ENCODE results near the gene COX5A.

Gene COX5A

DNA sequence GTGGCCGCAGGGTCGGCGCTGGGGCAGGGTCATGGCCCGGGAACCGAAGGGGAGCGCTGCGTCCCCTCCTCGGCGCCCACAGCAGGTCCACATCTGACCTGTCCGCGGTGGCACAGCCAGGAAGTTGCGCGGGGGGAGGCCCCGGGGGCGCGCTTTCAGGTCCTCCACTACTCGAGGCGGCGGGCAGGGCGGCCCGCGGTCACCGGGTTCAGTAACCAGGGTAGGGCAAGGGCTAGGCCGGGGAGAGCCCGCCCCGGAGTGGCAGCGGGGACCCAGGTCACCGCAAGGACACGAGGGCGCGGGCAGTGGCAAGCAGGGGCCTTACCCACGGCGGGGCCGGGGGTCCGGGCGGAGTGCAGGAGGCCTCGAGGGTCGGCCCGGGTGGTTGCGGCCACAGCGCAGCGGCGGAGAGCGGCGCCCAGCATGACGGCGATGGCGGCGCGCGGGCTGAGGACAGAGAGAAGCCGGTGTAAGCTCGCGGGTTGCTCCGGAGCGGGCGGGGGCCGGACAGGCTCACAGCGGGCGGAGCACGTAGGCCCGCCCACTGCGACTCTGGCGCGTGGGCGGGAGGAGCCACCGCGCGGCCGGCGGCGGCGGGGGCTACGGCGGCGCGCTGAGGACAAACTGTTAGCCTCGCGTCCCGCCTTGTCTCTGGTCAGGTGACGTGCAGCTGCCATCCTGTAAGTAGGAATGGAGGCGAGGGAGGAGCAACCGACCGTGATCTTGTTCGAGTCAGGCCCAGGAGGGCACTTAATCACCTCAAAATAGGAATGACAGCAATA, at the start of gene COX5A:
TSS of gene COX5A (minus strand) at position 484 of the 782 bp plus-strand sequence. CDS start at position 425, 59 bp downstream.
- DNase-seq = peak; percentile 97

DNA sequence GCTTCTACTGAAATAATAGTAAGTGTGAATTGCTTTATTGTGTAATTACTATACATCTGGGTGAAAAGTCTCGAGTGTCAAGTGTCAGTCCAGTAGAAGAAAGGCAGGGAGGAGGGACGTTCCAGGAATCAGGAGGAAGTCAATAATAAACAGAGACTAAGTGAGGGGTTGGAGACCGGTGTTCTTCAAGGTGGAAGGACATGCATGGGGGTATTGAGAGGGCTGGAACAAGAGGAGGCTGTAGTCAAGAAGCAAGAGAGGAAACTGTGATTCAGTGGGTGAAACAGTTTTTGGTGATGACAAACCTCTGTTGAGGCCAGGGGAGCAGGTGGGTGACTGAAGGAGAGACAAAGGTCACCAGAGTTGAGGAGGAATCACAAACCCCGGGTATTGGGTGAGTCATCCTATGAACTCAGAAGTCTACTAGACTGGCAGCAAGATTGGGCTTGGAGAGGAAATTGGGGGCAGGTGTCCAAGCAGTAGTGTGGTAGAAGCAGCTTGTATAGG, 45.9 kb upstream of the COX5A start:
- no peak for DNase-seq

GRCh38 chr15:74982183-74982582, 44.3 kb upstream of the COX5A start:
- DNase-seq = no peak

DNA sequence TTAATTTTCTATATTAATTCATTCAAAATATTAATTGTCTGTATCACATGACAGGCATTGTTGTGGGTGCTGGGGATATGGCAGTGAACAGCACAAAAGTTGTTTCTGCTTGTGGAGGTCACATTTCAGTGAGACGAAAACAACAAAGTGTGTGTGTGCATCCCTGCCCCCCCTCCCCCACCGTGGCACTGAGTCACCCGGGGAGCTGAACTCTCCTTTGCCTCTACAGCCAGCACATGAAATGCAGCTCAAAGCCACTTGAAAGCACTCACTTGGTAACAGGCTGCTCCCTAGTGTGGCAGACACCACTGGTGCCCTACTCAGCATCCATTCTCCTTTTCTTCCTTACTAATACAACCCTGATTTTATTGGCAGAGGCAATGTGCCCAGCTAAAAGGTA, 40.6 kb upstream of the COX5A start:
- DNase-seq = no peak

- no peak for DNase-seq
These were observed 40.2 kb upstream of the COX5A start for GRCh38 chr15:74978077-74978476.

DNA sequence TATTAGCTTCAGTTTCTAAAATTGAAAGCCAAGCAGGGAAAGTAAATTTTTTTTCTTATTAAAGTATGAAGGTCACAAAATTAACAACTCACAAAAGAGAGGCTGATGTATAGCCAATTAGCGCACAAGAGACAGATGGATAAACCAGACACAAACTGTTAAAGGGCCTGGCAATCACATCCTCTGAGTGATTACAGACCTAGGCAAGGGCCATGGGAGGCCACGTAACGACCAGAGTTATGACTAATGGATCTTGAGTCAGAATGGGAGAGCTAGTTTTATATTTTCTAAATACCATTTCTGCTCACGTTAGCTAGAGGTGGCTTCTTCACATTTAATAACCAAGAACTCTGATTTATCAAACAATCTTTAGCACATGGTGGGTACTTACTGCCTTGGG, 39.7 kb upstream of the COX5A start:
- DNase-seq = peak; percentile 74

- peak; percentile 15 for DNase-seq
These were observed 38.3 kb upstream of the COX5A start for GRCh38 chr15:74976159-74976558.

DNA sequence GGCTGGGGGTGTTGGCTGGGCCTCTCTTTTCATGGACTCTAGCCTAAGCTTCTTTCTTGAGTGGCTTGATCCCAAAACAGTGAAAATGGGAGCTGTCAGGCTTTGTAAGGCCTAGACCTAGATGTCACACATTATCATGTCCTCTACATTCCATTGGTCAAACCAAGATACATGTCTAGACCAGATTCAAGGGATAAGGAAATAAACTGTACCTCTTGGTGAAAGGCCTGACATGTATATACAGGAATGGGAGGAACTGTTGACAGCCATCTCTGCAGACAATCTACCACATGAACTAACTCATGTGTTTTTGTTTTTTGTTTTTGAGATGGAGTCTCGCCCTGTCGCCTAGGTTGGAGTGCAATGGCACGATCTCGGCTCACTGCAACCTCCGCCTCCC, 29.8 kb upstream of the COX5A start:
- DNase-seq = no peak

DNA sequence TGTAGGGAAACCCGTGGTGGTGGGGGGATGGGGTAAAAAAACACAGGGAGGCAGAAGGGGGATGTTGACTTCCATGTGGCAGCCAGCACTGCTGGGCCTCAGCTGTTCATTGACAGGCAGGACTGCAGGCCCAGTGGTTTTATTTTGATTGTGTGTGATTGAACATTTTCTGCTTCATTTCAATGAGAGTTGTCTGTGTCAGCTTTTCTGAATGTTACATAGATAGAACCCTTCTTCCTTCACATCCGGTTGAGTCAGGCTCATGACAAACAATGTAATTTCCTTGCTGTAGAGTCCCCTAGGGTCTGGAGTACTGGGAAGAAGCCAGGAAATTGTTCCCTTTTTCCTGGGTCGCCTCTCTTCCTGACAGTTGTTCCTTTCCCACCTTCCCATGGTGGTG, 26.9 kb upstream of the COX5A start:
- peak; percentile 43 for DNase-seq

- no peak for DNase-seq
These were observed 25.3 kb upstream of the COX5A start for GRCh38 chr15:74963213-74963612.

DNA sequence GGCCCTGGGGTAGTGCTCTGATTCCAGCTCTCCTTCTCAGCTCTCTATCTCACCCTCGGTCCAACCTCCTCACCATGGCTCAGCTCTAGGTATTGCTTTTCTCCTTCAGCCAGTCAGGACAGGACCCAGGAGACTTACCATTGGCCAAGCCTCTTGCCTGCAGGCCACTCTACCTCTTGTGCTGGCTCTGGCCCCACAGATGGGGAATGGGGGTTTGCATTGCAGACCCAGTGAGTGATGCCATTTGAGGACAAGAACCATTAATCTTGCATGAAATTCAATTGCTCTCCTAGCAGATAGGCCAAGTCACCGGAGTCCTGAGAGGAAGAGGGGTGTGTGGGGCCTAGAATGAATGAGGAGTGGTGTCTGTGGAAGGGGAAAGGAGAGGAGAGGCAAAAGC, 24.8 kb upstream of the COX5A start:
- peak; percentile 31 for DNase-seq

- peak; percentile 31 for DNase-seq
These were observed 24.3 kb upstream of the COX5A start for GRCh38 chr15:74962219-74962618.

DNA sequence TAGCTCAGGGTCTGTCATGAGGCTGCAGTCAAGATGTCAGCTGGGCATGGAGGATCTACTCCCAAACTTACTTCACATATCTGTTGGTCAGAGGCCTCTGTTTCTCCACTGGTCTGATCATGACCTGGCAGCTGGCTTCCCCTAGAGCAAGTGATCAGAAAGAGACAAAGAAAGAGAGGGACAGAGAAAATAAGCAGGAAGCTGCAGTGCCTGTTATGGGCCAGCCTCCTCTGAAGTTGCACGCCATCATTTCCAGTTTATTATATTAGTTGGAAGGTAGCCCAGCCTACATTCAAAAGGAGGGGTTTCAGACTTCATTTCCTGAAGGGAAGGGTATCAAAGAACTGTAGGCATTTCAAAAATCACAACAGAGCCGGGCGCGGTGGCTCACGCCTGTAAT, 23.7 kb upstream of the COX5A start:
- DNase-seq = no peak

GRCh38 chr15:74960995-74961588, 23.2 kb upstream of the COX5A start:
- DNase-seq = no peak

DNA sequence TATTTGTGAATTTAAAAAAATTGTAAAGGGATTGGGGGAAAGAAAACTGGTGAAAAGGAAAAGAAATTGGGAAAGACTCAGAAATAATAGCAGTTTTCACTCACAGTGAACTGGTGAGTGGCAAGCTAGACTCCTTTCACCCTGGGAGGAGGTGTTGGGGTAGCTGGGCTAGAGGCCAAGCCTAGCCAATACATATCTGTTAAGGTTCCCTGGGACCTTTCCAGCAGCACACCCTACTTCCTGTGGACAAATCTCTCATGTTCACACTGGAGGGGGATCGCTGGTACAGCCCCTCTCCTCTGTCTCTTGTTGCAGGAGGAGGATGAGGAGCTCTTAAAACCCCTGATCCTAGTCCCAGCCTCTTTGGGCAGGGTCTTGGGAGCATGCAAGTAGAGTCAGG, 22.4 kb upstream of the COX5A start:
- DNase-seq = no peak

GRCh38 chr15:74959586-74959939, 21.7 kb upstream of the COX5A start:
- no peak for DNase-seq

DNA sequence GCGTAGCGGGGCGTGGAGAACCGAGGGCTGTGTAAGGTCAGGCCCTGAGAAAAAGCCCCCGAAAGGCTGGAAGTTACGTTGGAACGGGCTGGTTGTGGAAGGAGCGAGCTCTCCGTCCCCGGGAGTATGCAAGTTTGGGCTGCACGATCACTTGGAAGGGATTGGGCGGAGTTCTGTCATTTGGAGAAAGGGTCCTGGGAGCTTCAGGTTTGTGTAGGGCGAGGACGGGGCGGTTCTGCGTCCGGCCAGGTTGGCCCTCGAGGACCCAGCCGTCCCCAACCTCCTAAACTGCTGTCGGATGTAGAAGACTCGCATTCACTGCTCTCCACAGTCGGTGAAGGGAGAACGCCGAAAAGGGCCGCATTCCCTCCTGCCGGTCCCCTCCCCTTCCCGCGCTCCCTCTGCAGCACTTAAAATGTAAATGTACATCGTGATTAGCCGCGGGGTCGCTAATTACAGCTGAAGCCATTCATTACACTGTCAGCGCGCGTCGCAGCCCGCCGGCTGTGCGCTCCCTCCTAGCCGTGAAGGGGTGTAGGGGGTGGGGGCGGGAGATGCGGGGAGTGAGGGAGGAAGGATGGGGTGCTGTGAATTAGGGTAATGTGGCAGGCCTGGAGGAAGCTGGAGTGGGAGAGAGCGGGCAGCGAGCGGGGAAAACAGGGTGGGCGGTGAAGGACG, 21.2 kb upstream of the COX5A start:
- peak; percentile 65 for DNase-seq

DNA sequence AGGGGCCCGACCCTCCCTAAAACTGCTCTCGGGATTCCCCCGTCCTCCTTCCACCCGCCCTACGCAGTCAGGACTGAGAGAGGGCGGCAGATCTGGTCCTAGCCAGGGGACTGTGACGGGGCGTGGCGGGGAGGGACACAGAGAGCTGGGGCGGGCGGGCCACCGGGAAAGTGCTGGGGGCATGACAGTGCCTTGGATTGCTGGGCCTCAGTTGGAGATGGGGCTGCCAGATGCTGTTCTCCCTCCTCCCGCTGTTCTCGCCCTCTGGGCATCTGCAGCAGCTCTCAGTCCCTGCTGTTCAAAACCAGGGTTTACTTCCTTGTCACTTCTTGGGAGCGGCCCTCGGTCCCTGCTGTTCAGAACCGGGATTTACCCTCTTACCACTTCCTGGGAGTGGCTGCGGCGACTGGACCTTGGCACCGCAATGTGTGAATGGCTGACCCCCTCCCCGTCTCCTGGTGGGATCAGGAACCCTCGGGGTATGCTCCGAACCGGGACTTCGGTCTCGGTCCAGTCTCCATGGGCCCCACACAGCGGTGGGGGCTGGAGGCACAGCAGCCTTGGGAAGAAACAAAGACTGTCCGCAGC, 20.5 kb upstream of the COX5A start:
- DNase-seq = peak; percentile 85

GRCh38 chr15:74957476-74958035, 19.7 kb upstream of the COX5A start:
- DNase-seq = no peak

GRCh38 chr15:74956648-74957475, 19.0 kb upstream of the COX5A start, which contains the start of gene RPP25:
Gene RPP25 (minus strand): TSS chr15:74956772. CDS start chr15:74956583, 189 bp downstream.
- DNase-seq = peak; percentile 93

- DNase-seq = peak; percentile 86
These were observed 18.1 kb upstream of the COX5A start for GRCh38 chr15:74955796-74956647.

Measured in NCI-H82 (cell line).